Caco-2 (cell line): ENCODE results near the gene ARNT2. TPM values are rescaled to one million over a fixed set of nuclear protein-coding genes. Genes with fewer than 3 reads are reported as not detected.

Source experiments
- BruUV-seq: library from RNA; stranded (reverse); fragments of 400-500 nt; replicated peaks from 2 replicates; lab custom pipeline; 2021; lab: Mats Ljungman, UMichigan
- CTCF ChIA-PET: fragments of 300-600 bp; sonication (Branson Sonifier 250); formaldehyde crosslinking; loops from one replicate; lab custom pipeline; 2022; ENCODE audit warnings: antibody characterized with exemption; lab: Charles Lee
- POLR2A ChIA-PET: fragments of 300-600 bp; sonication (Branson Sonifier 250); formaldehyde crosslinking; loops from one replicate; lab custom pipeline; 2022; ENCODE audit warnings: antibody characterized with exemption; lab: Charles Lee
- DNase-seq, 2 experiments: peaks; one replicate each; pipeline versions ENCODE4 v3.0.0 to v3.0.0-alpha.2; 2020 to 2022
- H3K27me3 ChIP-seq: replicated peaks from 2 replicates; pipeline ENCODE4 v1.6.0; 2011; ENCODE audit warnings: low read length; ENCODE audit not compliant: control insufficient read depth, insufficient read depth
- H3K36me3 ChIP-seq: 2 replicates; pipeline ENCODE4 v1.5.1; 2011; ENCODE audit warnings: low read length; ENCODE audit not compliant: control insufficient read depth, insufficient read depth
- H3K4me1 ChIP-seq: fragments of 250-450 bp; sonication (Bioruptor Pico); 2 replicates; pipeline ENCODE4 v1.5.1; 2020; ENCODE audit warnings: mild to moderate bottlenecking
- H3K4me3 ChIP-seq: 2 replicates; pipeline ENCODE4 v1.5.1; 2011; ENCODE audit warnings: low read depth, mild to moderate bottlenecking, control low read depth, low read length
- H3K9me3 ChIP-seq: fragments of 250-450 bp; sonication (Bioruptor Pico); 2 replicates; pipeline ENCODE4 v1.5.1; 2020; ENCODE audit warnings: mild to moderate bottlenecking, moderate library complexity
- H3K27ac Mint-ChIP-seq: one replicate; pipeline ENCODE4 v1.8.0; 2022; ENCODE audit warnings: mixed read lengths; ENCODE audit not compliant: unreplicated experiment
- H3K27me3 Mint-ChIP-seq: one replicate; pipeline ENCODE4 v1.8.0; 2022; ENCODE audit warnings: mixed read lengths; ENCODE audit not compliant: insufficient read depth, unreplicated experiment
- H3K36me3 Mint-ChIP-seq: one replicate; pipeline ENCODE4 v1.8.0; 2022; ENCODE audit warnings: mild to moderate bottlenecking, mixed read lengths; ENCODE audit not compliant: insufficient read depth, unreplicated experiment
- H3K4me1 Mint-ChIP-seq: one replicate; pipeline ENCODE4 v1.8.0; 2022; ENCODE audit warnings: low read depth, mixed read lengths; ENCODE audit not compliant: unreplicated experiment
- H3K4me3 Mint-ChIP-seq: one replicate; pipeline ENCODE4 v1.8.0; 2022; ENCODE audit warnings: mild to moderate bottlenecking, moderate library complexity, mixed read lengths; ENCODE audit not compliant: unreplicated experiment
- H3K9me3 Mint-ChIP-seq: one replicate; pipeline ENCODE4 v1.8.0; 2022; ENCODE audit warnings: mixed read lengths; ENCODE audit not compliant: unreplicated experiment
- intact Hi-C: fragments of 100-400 bp; cut with micrococcal nuclease; formaldehyde crosslinking; loops from one replicate; pipeline ENCODE4 v1.10.0; 2022; ENCODE audit not compliant: unreplicated experiment
- total RNA-seq: library from RNA; stranded (reverse); gene quantifications from 2 replicates; pipeline ENCODE4 v1.2.3, GENCODE V29; 2022
- TF ChIP-seq, protein P1 (sequence below), 2 experiments: fragments of 200-600 bp in 1 of 2; IDR thresholded peaks; 1 replicate in 1 of 2; 2 replicates in 1 of 2; pipeline versions ENCODE4 v1.5.1 to v1.8.0; 2011 to 2022; ENCODE audit warnings: antibody characterized with exemption in 1 of 2, control low read depth in 1 of 2, inconsistent platforms in 1 of 2, low read depth in 1 of 2, low read length in 1 of 2, mild to moderate bottlenecking in 1 of 2, moderate library complexity in 1 of 2; ENCODE audit not compliant: insufficient read depth in 1 of 2, severe bottlenecking in 1 of 2, unreplicated experiment in 1 of 2

ARNT2 gene
- total RNA-seq, 1 experiment from 2014 or later = 0.23 TPM

DNA sequence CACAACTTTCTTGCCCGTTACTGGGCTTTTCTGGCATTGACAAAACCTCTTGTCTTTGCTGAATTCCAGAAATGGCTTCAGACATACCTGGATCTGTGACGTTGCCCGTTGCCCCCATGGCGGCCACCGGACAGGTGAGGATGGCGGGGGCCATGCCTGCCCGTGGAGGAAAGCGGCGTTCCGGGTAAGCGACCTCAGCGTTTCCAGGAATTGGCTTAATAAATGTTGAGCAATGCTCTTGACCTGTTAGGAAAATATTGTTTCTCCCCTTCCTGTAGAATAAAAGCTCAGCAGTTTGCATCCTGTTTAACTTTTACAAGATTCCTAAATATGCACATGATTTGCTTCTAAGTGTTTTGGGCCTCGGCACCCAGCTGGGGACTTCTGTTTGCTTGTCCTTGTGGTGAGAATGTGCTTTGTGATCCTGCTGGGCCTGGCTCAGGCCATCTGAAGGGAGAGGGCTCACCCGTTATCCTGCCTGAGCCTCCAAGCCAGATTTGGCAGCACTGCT is 46.7 kb downstream of the ARNT2 start:
- Histone ChIP-seq H3K4me1 (no peaks in the 10 kb centered on the region), H3K4me3 (no peak overlapping the region), H3K36me3 (no peaks in the 10 kb centered on the region), H3K27me3 (no peaks in the 10 kb centered on the region), H3K9me3 (no peaks in the 10 kb centered on the region)
- no peak overlapping the region for H3K27ac Mint-ChIP-seq
- H3K9me3 Mint-ChIP-seq = no peaks in the 10 kb centered on the region
- intact Hi-C loops = no loop called here
- ChIA-PET CTCF (interaction anchor here (1.2 kb wide), 1 partner anchor 326 kb away, joined by 3 read pairs; no protein-coding TSS in a partner anchor), POLR2A (no interaction called here)
- BruUV-seq = no TSS peak
- TF ChIP-seq, protein P1, sequence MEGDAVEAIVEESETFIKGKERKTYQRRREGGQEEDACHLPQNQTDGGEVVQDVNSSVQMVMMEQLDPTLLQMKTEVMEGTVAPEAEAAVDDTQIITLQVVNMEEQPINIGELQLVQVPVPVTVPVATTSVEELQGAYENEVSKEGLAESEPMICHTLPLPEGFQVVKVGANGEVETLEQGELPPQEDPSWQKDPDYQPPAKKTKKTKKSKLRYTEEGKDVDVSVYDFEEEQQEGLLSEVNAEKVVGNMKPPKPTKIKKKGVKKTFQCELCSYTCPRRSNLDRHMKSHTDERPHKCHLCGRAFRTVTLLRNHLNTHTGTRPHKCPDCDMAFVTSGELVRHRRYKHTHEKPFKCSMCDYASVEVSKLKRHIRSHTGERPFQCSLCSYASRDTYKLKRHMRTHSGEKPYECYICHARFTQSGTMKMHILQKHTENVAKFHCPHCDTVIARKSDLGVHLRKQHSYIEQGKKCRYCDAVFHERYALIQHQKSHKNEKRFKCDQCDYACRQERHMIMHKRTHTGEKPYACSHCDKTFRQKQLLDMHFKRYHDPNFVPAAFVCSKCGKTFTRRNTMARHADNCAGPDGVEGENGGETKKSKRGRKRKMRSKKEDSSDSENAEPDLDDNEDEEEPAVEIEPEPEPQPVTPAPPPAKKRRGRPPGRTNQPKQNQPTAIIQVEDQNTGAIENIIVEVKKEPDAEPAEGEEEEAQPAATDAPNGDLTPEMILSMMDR (IDR thresholded peaks at IDR 0.05; ENCODE audit: insufficient read depth in 1 of 2, low read depth in 1 of 2, low read length in 1 of 2, severe bottlenecking in 1 of 2, unreplicated experiment in 1 of 2) = no peak
- DNase-seq = no peak
- no peak overlapping the region for H3K4me3 Mint-ChIP-seq
- H3K36me3 Mint-ChIP-seq = no peaks in the 10 kb centered on the region
- peaks cover 8% of the 10 kb centered on the region for H3K27me3 Mint-ChIP-seq
- H3K4me1 Mint-ChIP-seq = peaks cover under 1% of the 10 kb centered on the region

DNA sequence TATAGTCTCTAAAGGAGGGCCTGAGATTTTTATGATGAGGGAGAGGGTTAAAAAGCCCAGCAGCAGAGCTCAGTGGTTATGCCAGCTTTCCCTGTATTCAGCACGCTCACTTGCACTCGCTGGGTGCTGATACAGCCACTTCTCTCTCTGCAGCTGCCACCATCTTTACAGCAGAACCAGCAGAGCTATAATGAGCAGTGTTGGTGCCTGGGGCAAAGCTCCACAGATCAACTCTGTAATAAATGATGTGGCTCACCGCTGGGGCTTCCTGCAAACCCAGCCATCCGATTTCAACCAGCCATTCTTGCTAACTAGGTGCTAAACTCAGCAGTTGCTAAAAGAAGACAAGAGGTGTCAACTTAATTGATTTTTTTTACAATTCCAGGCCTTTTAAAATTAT is 48.0 kb downstream of the ARNT2 start:
- intact Hi-C loops = no loop called here

DNA sequence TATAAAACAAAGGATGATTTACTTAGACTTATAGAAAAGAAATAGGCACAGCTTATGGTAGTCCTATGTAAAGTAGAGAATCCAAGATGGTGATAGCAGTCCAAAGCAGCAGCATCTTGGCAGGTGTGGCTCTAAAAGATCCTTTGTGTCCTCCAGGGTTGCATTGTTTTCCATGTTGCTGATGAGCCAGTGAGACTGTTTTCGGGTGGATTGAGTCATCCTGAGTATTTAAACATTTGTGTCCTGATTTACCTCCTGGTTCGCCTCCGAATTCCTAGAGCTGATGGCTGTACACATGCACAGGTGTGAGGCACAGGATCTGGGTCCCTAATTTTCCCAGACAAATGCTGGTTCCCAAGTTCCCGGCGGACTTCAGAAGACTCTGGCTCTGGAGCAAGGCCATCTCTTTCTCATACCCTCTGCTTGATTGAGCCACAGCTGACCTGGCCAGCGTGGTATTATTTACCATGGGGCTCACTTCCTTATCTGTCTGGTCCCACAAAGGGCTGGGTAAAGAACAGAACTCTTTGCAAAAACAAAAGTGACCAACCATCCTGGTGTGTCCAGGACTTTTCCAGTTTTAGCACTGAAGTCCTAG is 51.0 kb downstream of the ARNT2 start:
- Histone ChIP-seq H3K27me3 (no peaks in the 10 kb centered on the region), H3K4me3 (no peak overlapping the region), H3K36me3 (no peaks in the 10 kb centered on the region), H3K4me1 (peaks cover 7% of the 10 kb centered on the region; the same call in 1 of the 2 replicates), H3K9me3 (no peaks in the 10 kb centered on the region)
- ChIA-PET CTCF (no interaction called here), POLR2A (no interaction called here)
- BruUV-seq = no TSS peak
- Mint-ChIP-seq H3K4me3 (no peak overlapping the region), H3K27ac (no peak overlapping the region), H3K4me1 (peaks cover 6% of the 10 kb centered on the region), H3K36me3 (no peaks in the 10 kb centered on the region), H3K9me3 (no peaks in the 10 kb centered on the region), H3K27me3 (peaks cover 8% of the 10 kb centered on the region)
- no peak for DNase-seq
- TF ChIP-seq, protein P1 (IDR thresholded peaks at IDR 0.05; ENCODE audit: insufficient read depth in 1 of 2, low read depth in 1 of 2, low read length in 1 of 2, severe bottlenecking in 1 of 2, unreplicated experiment in 1 of 2) = no peak
- intact Hi-C loops = loop anchor here (1.0 to 5.0 kb wide), 4 partner anchors 42 to 512 kb away; partner anchors contain the start of gene CEMIP

More for the DNA sequence above, 48.0 kb downstream of the ARNT2 start:
- H3K36me3 ChIP-seq = no peaks in the 10 kb centered on the region
- ChIA-PET CTCF (interaction anchor here (1.0 kb wide), 1 partner anchor 61 kb away, joined by 3 read pairs; no protein-coding TSS in a partner anchor), POLR2A (no interaction called here)
- Mint-ChIP-seq H3K27me3 (peaks cover 8% of the 10 kb centered on the region), H3K9me3 (no peaks in the 10 kb centered on the region), H3K4me3 (no peak overlapping the region), H3K4me1 (peaks cover 6% of the 10 kb centered on the region), H3K27ac (no peak overlapping the region), H3K36me3 (no peaks in the 10 kb centered on the region)
- no peaks in the 10 kb centered on the region for H3K9me3 ChIP-seq
- H3K4me1 ChIP-seq = peaks cover 7% of the 10 kb centered on the region; the same call in 1 of the 2 replicates
- no peaks in the 10 kb centered on the region for H3K27me3 ChIP-seq
- H3K4me3 ChIP-seq = no peak overlapping the region
- DNase-seq = no peak
- TF ChIP-seq, protein P1 (IDR thresholded peaks at IDR 0.05; ENCODE audit: insufficient read depth in 1 of 2, low read depth in 1 of 2, low read length in 1 of 2, severe bottlenecking in 1 of 2, unreplicated experiment in 1 of 2) = no peak
- BruUV-seq = no TSS peak
